Left lung (tissue), 10 donors: ENCODE measurements around the gene LDHB. TPM values are rescaled to one million over a fixed set of nuclear protein-coding genes. Genes with fewer than 3 reads are reported as not detected.
A peak's percentile ranks its signal among the peaks of the same experiment; 100 is the strongest.
"Not testable (repeated sequence)": the region's sequence is repeated elsewhere in the genome, so short reads cannot be mapped to it uniquely, and the experiment has no call there.

Experiments
- ATAC-seq: fragments of 200-7000 bp; cut with Tn5 transposase; one replicate; pipeline ENCODE4 v1.9.1; 2020; ENCODE audit warnings: moderate library complexity
- DNase-seq, 4 donors: peaks; one replicate each; pipeline ENCODE4 v3.0.0-alpha.2; 2013 to 2020
- H3K27ac ChIP-seq, 2 donors: fragments of 200-600 bp; sonication (generic) in 1 of 2; one replicate each; pipeline versions ENCODE4 v1.5.0 to v1.8.0; 2020 to 2021
- H3K27me3 ChIP-seq, 2 donors: fragments of 200-600 bp; sonication (generic) in 1 of 2; one replicate each; pipeline versions ENCODE4 v1.5.0 to v1.8.0; 2020 to 2021
- H3K36me3 ChIP-seq, 2 donors: fragments of 200-600 bp; sonication (generic) in 1 of 2; one replicate each; pipeline versions ENCODE4 v1.5.0 to v1.8.0; 2020 to 2021
- H3K4me1 ChIP-seq, 2 donors: fragments of 200-600 bp; one replicate each; pipeline ENCODE4 v1.8.0; 2021
- H3K4me3 ChIP-seq, 2 donors: fragments of 200-600 bp; sonication (generic) in 1 of 2; one replicate each; pipeline versions ENCODE4 v1.5.0 to v1.8.0; 2020 to 2021; ENCODE audit warnings: mild to moderate bottlenecking in 1 of 2
- H3K9me3 ChIP-seq, 2 donors: fragments of 200-600 bp; sonication (generic) in 1 of 2; one replicate each; pipeline versions ENCODE4 v1.5.0 to v1.8.0; 2020 to 2021
- CTCF ChIP-seq, 2 donors: fragments of 200-600 bp; sonication (generic) in 1 of 2; IDR thresholded peaks; one replicate each; pipeline versions ENCODE4 v1.5.0 to v1.8.0; 2021; ENCODE audit warnings: antibody characterized with exemption in 2 of 2
- intact Hi-C, 2 donors: fragments of 100-400 bp; cut with DNase I; formaldehyde crosslinking; loops; one replicate each; pipeline versions ENCODE4 v1.11.2 to v1.14.2; 2022
- polyA plus RNA-seq, 6 donors: library from polyadenylated mRNA; unstranded; fragments of 120-200 nt; gene quantifications; one replicate each; pipeline ENCODE4 v1.2.1, GENCODE V29; 2013; ENCODE audit not compliant: insufficient read length in 6 of 6
- total RNA-seq, 2 donors: library from RNA; stranded (reverse); fragmentation: NEBNext Ultra II Directional; extraction: Animal tissue kit (Norgen Biotek cat#: 25700); gene quantifications; one replicate each; pipeline ENCODE4 v1.2.1, GENCODE V29; 2021
- donor health status: DM: no; HTN: yes; CAD: no.
- donor health status: DM: no; HTN: no; CAD: no.

The LDHB gene
- total and polyA plus RNA-seq, 8 donors, result 512 to 1,016 (median 895) TPM

- intact Hi-C loops, result no loop called here
- no peak for DNase-seq
- peaks cover 0 to 71% of the 10 kb centered on the region in 2 donors for H3K36me3 ChIP-seq
Observed at GRCh38 chr12:21648378-21648777, 9.3 kb downstream of the LDHB start.

GRCh38 chr12:21647179-21647578 lies 10.5 kb downstream of the LDHB start:
- ATAC-seq (no peak), DNase-seq (no peak)
- Histone ChIP-seq H3K27me3 (no peaks in the 10 kb centered on the region), H3K9me3 (no peaks in the 10 kb centered on the region), H3K27ac (no peak overlapping the region), H3K4me1 (peaks cover 4 to 30% of the 10 kb centered on the region in 2 donors), H3K36me3 (peaks cover 0 to 70% of the 10 kb centered on the region in 2 donors), H3K4me3 (no peak overlapping the region)
- TF ChIP-seq CTCF (IDR thresholded peaks at IDR 0.05), result no peak
- intact Hi-C loops, result no loop called here

More at GRCh38 chr12:21648378-21648777, 9.3 kb downstream of the LDHB start:
- no peak overlapping the region for H3K27ac ChIP-seq
- H3K4me3 ChIP-seq, result no peak overlapping the region
- no peaks in the 10 kb centered on the region for H3K9me3 ChIP-seq
- peaks cover 0 to 26% of the 10 kb centered on the region in 2 donors for H3K4me1 ChIP-seq
- no peaks in the 10 kb centered on the region for H3K27me3 ChIP-seq
- ATAC-seq, result no peak
- no peak for TF ChIP-seq CTCF (IDR thresholded peaks at IDR 0.05)

DNA sequence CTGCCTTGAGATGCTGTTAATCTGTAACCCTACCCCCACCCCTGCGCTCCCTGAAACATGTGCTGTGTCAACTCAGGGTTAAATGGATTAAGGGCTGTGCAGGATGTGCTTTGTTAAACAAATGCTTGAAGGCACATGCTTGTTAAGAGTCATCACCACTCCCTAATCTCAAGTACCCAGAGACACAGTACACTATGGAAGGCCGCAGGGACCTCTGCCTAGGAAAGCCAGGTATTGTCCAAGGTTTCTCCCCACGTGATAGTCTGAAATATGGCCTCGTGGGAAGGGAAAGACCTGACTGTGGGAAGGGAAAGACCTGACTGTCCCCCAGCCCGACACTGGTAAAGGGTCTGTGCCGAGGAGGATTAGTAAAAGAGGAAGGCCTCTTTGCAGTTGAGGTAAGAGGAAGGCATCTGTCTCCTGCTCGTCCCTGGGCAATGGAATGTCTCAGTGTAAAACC lies 12.6 kb downstream of the LDHB start:
- H3K4me1 ChIP-seq, result peaks cover 4 to 24% of the 10 kb centered on the region in 2 donors
- DNase-seq, H3K27me3 ChIP-seq, H3K9me3 ChIP-seq, H3K27ac ChIP-seq, H3K4me3 ChIP-seq, intact Hi-C loops: not testable (repeated sequence)
- peak; percentile 34 for ATAC-seq
- H3K36me3 ChIP-seq, result peaks cover 0 to 69% of the 10 kb centered on the region in 2 donors

DNA sequence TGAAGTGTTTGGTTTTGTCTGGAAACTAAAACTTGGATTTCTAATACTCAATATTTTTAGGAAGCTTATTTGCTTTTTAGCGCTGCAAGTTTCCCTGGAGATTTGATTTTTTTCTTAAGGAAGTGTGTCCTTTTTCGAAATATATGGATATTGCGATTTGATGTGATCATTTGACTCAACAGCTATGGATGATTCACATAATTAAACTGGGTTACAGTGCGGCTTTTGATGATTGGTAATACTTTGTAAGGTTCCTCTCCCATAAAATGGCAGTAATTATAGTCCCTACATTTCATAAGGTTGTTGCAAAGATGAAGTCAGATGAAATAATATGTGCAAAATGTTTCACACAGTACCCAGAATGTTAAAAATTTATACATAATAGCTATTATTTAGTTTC lies 13.1 kb downstream of the LDHB start:
- intact Hi-C loops, result no loop called here
- Histone ChIP-seq H3K9me3 (no peaks in the 10 kb centered on the region), H3K27me3 (no peaks in the 10 kb centered on the region), H3K4me1 (peaks cover 4 to 24% of the 10 kb centered on the region in 2 donors), H3K36me3 (peaks cover 0 to 69% of the 10 kb centered on the region in 2 donors), H3K27ac (no peak overlapping the region), H3K4me3 (no peak overlapping the region)
- ATAC-seq, result no peak
- TF ChIP-seq CTCF (IDR thresholded peaks at IDR 0.05), result no peak
- no peak for DNase-seq

DNA sequence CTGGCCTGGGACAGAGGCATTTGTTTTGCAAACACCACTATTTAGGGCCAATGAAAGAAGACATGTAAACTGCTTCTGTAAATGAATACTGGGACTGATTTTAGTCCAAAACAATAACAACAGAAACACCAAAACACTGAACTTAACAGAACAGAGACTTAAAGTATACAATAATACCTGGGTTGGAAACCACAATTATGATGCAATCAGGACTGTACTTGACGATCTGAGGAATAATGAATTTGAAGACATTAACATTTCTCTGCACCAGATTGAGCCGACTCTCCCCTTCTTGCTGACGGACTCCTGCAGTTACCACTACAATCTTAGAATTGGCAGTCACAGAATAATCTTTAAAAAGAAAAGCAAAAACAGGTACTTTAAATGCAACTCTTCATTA lies 13.9 kb downstream of the LDHB start:
- Histone ChIP-seq H3K27me3 (no peaks in the 10 kb centered on the region), H3K4me3 (no peak overlapping the region), H3K4me1 (peaks cover 4 to 24% of the 10 kb centered on the region in 2 donors), H3K27ac (no peak overlapping the region), H3K36me3 (peaks cover 0 to 62% of the 10 kb centered on the region in 2 donors), H3K9me3 (no peaks in the 10 kb centered on the region)
- intact Hi-C loops, result no loop called here
- ATAC-seq (no peak), DNase-seq (no peak)
- no peak for TF ChIP-seq CTCF (IDR thresholded peaks at IDR 0.05)
